ENCODE data around the gene PCDHB9. TPM values are rescaled to one million over a fixed set of nuclear protein-coding genes. Genes with fewer than 3 reads are reported as not detected.
"Not testable (repeated sequence)": the region's sequence is repeated elsewhere in the genome, so short reads cannot be mapped to it uniquely, and the experiment has no call there.

PCDHB9 gene
- total RNA-seq, 3 donors from 2014 or later: 2.2 to 4.6 (median 4.1) TPM

DNA sequence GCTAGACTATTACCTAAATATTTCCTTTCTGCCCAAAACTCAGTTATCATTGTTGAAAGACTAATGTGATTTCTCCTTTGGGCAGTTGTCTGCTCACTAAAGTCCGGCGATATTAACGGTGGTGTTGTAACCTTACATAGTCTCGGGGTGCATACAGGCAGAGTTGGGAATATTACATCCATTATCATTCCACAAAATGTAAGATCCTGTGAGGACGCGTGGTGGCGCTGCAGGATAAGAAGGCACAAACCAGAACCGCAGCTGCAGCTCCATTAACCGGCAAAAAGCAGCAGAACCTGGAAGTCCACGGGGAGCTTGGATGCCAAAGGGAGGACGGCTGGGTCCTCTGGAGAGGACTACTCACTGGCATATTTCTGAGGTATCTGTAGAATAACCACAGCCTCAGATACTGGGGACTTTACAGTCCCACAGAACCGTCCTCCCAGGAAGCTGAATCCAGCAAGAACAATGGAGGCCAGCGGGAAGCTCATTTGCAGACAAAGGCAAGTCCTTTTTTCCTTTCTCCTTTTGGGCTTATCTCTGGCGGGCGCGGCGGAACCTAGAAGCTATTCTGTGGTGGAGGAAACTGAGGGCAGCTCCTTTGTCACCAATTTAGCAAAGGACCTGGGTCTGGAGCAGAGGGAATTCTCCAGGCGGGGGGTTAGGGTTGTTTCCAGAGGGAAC, 26.8 kb downstream of the PCDHB9 start, which contains the start of gene PCDHB13:
Gene PCDHB13 (plus strand): TSS at position 264 of the 684 bp plus-strand sequence. CDS start 205 bp downstream, at position 469.
- H3K4me3 ChIP-seq: peak within 1 kb of the TSS in 1 of 3 donors; percentile 19
- H3K9me3 ChIP-seq: peaks cover 66 to 93% of the 10 kb centered on the region in 2 donors
- H3K4me1 ChIP-seq; intact Hi-C loops (cut with DNase I; ENCODE audit: low total_unique reads); H3K27me3 ChIP-seq; DNase-seq (ENCODE audit: low spot score in 2 of 2); H3K27ac ChIP-seq; H3K36me3 ChIP-seq: not testable (repeated sequence)
- TF ChIP-seq CTCF (IDR thresholded peaks at IDR 0.05): peak in 2 of 3 donors; percentile 21 to 29

DNA sequence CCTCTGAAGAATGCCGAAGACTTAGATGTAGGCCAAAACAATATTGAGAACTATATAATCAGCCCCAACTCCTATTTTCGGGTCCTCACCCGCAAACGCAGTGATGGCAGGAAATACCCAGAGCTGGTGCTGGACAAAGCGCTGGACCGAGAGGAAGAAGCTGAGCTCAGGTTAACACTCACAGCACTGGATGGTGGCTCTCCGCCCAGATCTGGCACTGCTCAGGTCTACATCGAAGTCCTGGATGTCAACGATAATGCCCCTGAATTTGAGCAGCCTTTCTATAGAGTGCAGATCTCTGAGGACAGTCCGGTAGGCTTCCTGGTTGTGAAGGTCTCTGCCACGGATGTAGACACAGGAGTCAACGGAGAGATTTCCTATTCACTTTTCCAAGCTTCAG, 27.6 kb downstream of the PCDHB9 start:
- DNase-seq (ENCODE audit: low spot score in 2 of 2); H3K27ac ChIP-seq; intact Hi-C loops (cut with DNase I; ENCODE audit: low total_unique reads); H3K4me1 ChIP-seq; H3K36me3 ChIP-seq; H3K27me3 ChIP-seq: not testable (repeated sequence)
- peak overlapping the region in 1 of 3 donors; percentile 11 for H3K4me3 ChIP-seq
- peaks cover 66 to 93% of the 10 kb centered on the region in 2 donors for H3K9me3 ChIP-seq

- H3K4me1 ChIP-seq; H3K4me3 ChIP-seq; H3K36me3 ChIP-seq; H3K27me3 ChIP-seq; intact Hi-C loops (cut with DNase I; ENCODE audit: low total_unique reads); DNase-seq (ENCODE audit: low spot score in 2 of 2); H3K27ac ChIP-seq: not testable (repeated sequence)
- H3K9me3 ChIP-seq: peaks cover 61 to 93% of the 10 kb centered on the region in 2 donors
Observed at GRCh38 chr5:141215504-141215903, 28.5 kb downstream of the PCDHB9 start.

- H3K36me3 ChIP-seq; H3K27me3 ChIP-seq; DNase-seq (ENCODE audit: low spot score in 2 of 2); H3K27ac ChIP-seq; intact Hi-C loops (cut with DNase I; ENCODE audit: low total_unique reads); H3K4me3 ChIP-seq; H3K4me1 ChIP-seq: not testable (repeated sequence)
- H3K9me3 ChIP-seq: peaks cover 61 to 94% of the 10 kb centered on the region in 2 donors
Observed at GRCh38 chr5:141216035-141216434, 29.1 kb downstream of the PCDHB9 start.

GRCh38 chr5:141223112-141223783, 36.3 kb downstream of the PCDHB9 start, which contains the start of gene PCDHB14:
PCDHB14 (plus strand) TSS chr5:141223343; CDS start chr5:141223506, 163 bp downstream.
- H3K4me3 ChIP-seq: peak within 1 kb of the TSS in 2 of 3 donors; percentile 34 to 53
- TF ChIP-seq CTCF (IDR thresholded peaks at IDR 0.05): no peak
- no peak for TF ChIP-seq POLR2AphosphoS5 (IDR thresholded peaks at IDR 0.05)
- TF ChIP-seq POLR2A (IDR thresholded peaks at IDR 0.05): no peak
- no peak within 1 kb of the TSS for H3K27ac ChIP-seq
- no peaks in the 10 kb centered on the region for H3K27me3 ChIP-seq
- no peaks in the 10 kb centered on the region for H3K36me3 ChIP-seq
- no peaks in the 10 kb centered on the region for H3K4me1 ChIP-seq
- peaks cover 68 to 98% of the 10 kb centered on the region in 2 donors for H3K9me3 ChIP-seq
- DNase-seq (ENCODE audit: low spot score in 2 of 2): no peak
- intact Hi-C loops (cut with DNase I; ENCODE audit: low total_unique reads): no loop called here

- H3K4me1 ChIP-seq; H3K27ac ChIP-seq; H3K36me3 ChIP-seq; DNase-seq (ENCODE audit: low spot score in 2 of 2); intact Hi-C loops (cut with DNase I; ENCODE audit: low total_unique reads); H3K27me3 ChIP-seq: not testable (repeated sequence)
- Histone ChIP-seq H3K4me3 (peak overlapping the region in 1 of 3 donors; percentile 16), H3K9me3 (peaks cover 54 to 91% of the 10 kb centered on the region in 2 donors)
Observed at GRCh38 chr5:141224844-141225243, 37.9 kb downstream of the PCDHB9 start.

DNA sequence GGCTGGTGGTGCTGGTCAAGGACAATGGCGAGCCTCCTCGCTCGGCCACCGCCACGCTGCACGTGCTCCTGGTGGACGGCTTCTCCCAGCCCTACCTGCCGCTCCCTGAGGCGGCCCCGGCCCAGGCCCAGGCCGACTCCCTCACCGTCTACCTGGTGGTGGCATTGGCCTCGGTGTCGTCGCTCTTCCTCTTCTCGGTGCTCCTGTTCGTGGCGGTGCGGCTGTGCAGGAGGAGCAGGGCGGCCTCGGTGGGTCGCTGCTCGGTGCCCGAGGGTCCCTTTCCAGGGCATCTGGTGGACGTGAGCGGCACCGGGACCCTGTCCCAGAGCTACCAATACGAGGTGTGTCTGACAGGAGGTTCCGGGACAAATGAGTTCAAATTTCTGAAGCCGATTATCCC, 38.5 kb downstream of the PCDHB9 start:
- intact Hi-C loops (cut with DNase I; ENCODE audit: low total_unique reads); H3K27me3 ChIP-seq; H3K4me1 ChIP-seq; H3K36me3 ChIP-seq; H3K27ac ChIP-seq; DNase-seq (ENCODE audit: low spot score in 2 of 2); H3K4me3 ChIP-seq: not testable (repeated sequence)
- H3K9me3 ChIP-seq: peaks cover 53 to 89% of the 10 kb centered on the region in 2 donors

Data from breast epithelium (tissue), 4 donors.